ENCODE results near the gene GGNBP2. TPM values are rescaled to one million over a fixed set of nuclear protein-coding genes. Genes with fewer than 3 reads are reported as not detected.
A peak's percentile ranks its signal among the peaks of the same experiment; 100 is the strongest.

The GGNBP2 gene
- total RNA-seq, 2 donors from 2014 or later: 84.2 to 95.7 TPM

- H3K36me3 Mint-ChIP-seq (ENCODE audit: low read depth): peaks cover 99% of the 10 kb centered on the region
- H3K4me3 Mint-ChIP-seq: no peak overlapping the region
- H3K9me3 Mint-ChIP-seq: no peaks in the 10 kb centered on the region
- no peak overlapping the region for H3K27ac Mint-ChIP-seq
- H3K27me3 Mint-ChIP-seq: no peaks in the 10 kb centered on the region
- peaks cover 13% of the 10 kb centered on the region for H3K4me1 Mint-ChIP-seq
- ATAC-seq (replicated peaks): no peak
These were observed 21.4 kb downstream of the GGNBP2 start for GRCh38 chr17:36566081-36566480.

GRCh38 chr17:36575028-36575427 is 30.3 kb downstream of the GGNBP2 start:
- no peaks in the 10 kb centered on the region for H3K27me3 Mint-ChIP-seq
- peaks cover 4% of the 10 kb centered on the region for H3K4me1 Mint-ChIP-seq
- H3K4me3 Mint-ChIP-seq: no peak overlapping the region
- H3K36me3 Mint-ChIP-seq (ENCODE audit: low read depth): peaks cover 94% of the 10 kb centered on the region
- no peaks in the 10 kb centered on the region for H3K9me3 Mint-ChIP-seq
- no peak overlapping the region for H3K27ac Mint-ChIP-seq
- ATAC-seq (replicated peaks): no peak

- H3K4me3 Mint-ChIP-seq: no peak overlapping the region
- H3K36me3 Mint-ChIP-seq (ENCODE audit: low read depth): peaks cover 95% of the 10 kb centered on the region
- no peak overlapping the region for H3K27ac Mint-ChIP-seq
- no peaks in the 10 kb centered on the region for H3K27me3 Mint-ChIP-seq
- no peaks in the 10 kb centered on the region for H3K9me3 Mint-ChIP-seq
- ATAC-seq (replicated peaks): no peak
- H3K4me1 Mint-ChIP-seq: peaks cover 4% of the 10 kb centered on the region
These were observed 32.1 kb downstream of the GGNBP2 start for GRCh38 chr17:36576793-36577192.

- H3K27me3 Mint-ChIP-seq: no peaks in the 10 kb centered on the region
- no peak overlapping the region for H3K27ac Mint-ChIP-seq
- no peak overlapping the region for H3K4me3 Mint-ChIP-seq
- no peaks in the 10 kb centered on the region for H3K9me3 Mint-ChIP-seq
- H3K36me3 Mint-ChIP-seq (ENCODE audit: low read depth): peaks cover 93% of the 10 kb centered on the region
- no peak for ATAC-seq (replicated peaks)
- H3K4me1 Mint-ChIP-seq: peaks cover 4% of the 10 kb centered on the region
These were observed 34.0 kb downstream of the GGNBP2 start for GRCh38 chr17:36578671-36579070.

- no peaks in the 10 kb centered on the region for H3K9me3 Mint-ChIP-seq
- no peaks in the 10 kb centered on the region for H3K27me3 Mint-ChIP-seq
- H3K4me1 Mint-ChIP-seq: no peaks in the 10 kb centered on the region
- H3K27ac Mint-ChIP-seq: no peak overlapping the region
- no peak overlapping the region for H3K4me3 Mint-ChIP-seq
- no peak for ATAC-seq (replicated peaks)
- H3K36me3 Mint-ChIP-seq (ENCODE audit: low read depth): peaks cover 98% of the 10 kb centered on the region
These were observed 39.1 kb downstream of the GGNBP2 start for GRCh38 chr17:36583787-36584186.

GRCh38 chr17:36586138-36586537 is 41.4 kb downstream of the GGNBP2 start:
- no peak overlapping the region for H3K4me3 Mint-ChIP-seq
- peaks cover 3% of the 10 kb centered on the region for H3K4me1 Mint-ChIP-seq
- H3K27me3 Mint-ChIP-seq: no peaks in the 10 kb centered on the region
- H3K9me3 Mint-ChIP-seq: no peaks in the 10 kb centered on the region
- no peak overlapping the region for H3K27ac Mint-ChIP-seq
- no peak for ATAC-seq (replicated peaks)
- peaks cover 90% of the 10 kb centered on the region for H3K36me3 Mint-ChIP-seq (ENCODE audit: low read depth)

GRCh38 chr17:36590082-36590481 is 45.4 kb downstream of the GGNBP2 start:
- Mint-ChIP-seq H3K4me3 (peak overlapping the region; percentile 72), H3K36me3 (ENCODE audit: low read depth) (peaks cover 56% of the 10 kb centered on the region), H3K4me1 (peaks cover 15% of the 10 kb centered on the region), H3K9me3 (no peaks in the 10 kb centered on the region), H3K27me3 (no peaks in the 10 kb centered on the region), H3K27ac (peak overlapping the region; percentile 13)
- ATAC-seq (replicated peaks): no peak

- Mint-ChIP-seq H3K36me3 (ENCODE audit: low read depth) (peaks cover 40% of the 10 kb centered on the region), H3K27ac (peak within 1 kb of the TSS; percentile 75), H3K9me3 (no peaks in the 10 kb centered on the region), H3K4me1 (peaks cover 15% of the 10 kb centered on the region), H3K27me3 (no peaks in the 10 kb centered on the region), H3K4me3 (peak within 1 kb of the TSS; percentile 72)
- peak; percentile 98 for ATAC-seq (replicated peaks)
These were observed 47.0 kb downstream of the GGNBP2 start, which contains the start of gene DHRS11 for GRCh38 chr17:36591434-36592315. DHRS11 (plus strand) TSS chr17:36591879; CDS start chr17:36592010, 131 bp downstream.

- peak overlapping the region; percentile 69 for H3K4me3 Mint-ChIP-seq
- peaks cover 15% of the 10 kb centered on the region for H3K4me1 Mint-ChIP-seq
- no peaks in the 10 kb centered on the region for H3K27me3 Mint-ChIP-seq
- ATAC-seq (replicated peaks): no peak
- H3K36me3 Mint-ChIP-seq (ENCODE audit: low read depth): peaks cover 33% of the 10 kb centered on the region
- H3K27ac Mint-ChIP-seq: peak overlapping the region; percentile 21
- H3K9me3 Mint-ChIP-seq: no peaks in the 10 kb centered on the region
These were observed 47.6 kb downstream of the GGNBP2 start for GRCh38 chr17:36592316-36592715.

GRCh38 chr17:36592716-36593321 is 48.1 kb downstream of the GGNBP2 start:
- Mint-ChIP-seq H3K36me3 (ENCODE audit: low read depth) (peaks cover 28% of the 10 kb centered on the region), H3K4me1 (peaks cover 15% of the 10 kb centered on the region), H3K27ac (peak overlapping the region; percentile 21), H3K4me3 (peak overlapping the region; percentile 69), H3K27me3 (no peaks in the 10 kb centered on the region), H3K9me3 (no peaks in the 10 kb centered on the region)
- no peak for ATAC-seq (replicated peaks)

- Mint-ChIP-seq H3K4me3 (peak overlapping the region; percentile 19), H3K9me3 (no peaks in the 10 kb centered on the region), H3K27ac (no peak overlapping the region), H3K4me1 (peaks cover 15% of the 10 kb centered on the region), H3K27me3 (no peaks in the 10 kb centered on the region), H3K36me3 (ENCODE audit: low read depth) (peaks cover 19% of the 10 kb centered on the region)
- ATAC-seq (replicated peaks): no peak
These were observed 49.1 kb downstream of the GGNBP2 start for GRCh38 chr17:36593656-36594316.

GRCh38 chr17:36594626-36595401 is 50.1 kb downstream of the GGNBP2 start:
- H3K4me1 Mint-ChIP-seq: peaks cover 15% of the 10 kb centered on the region
- H3K27ac Mint-ChIP-seq: no peak overlapping the region
- H3K4me3 Mint-ChIP-seq: no peak overlapping the region
- H3K9me3 Mint-ChIP-seq: no peaks in the 10 kb centered on the region
- ATAC-seq (replicated peaks): no peak
- H3K27me3 Mint-ChIP-seq: no peaks in the 10 kb centered on the region
- H3K36me3 Mint-ChIP-seq (ENCODE audit: low read depth): peaks cover 8% of the 10 kb centered on the region

- Mint-ChIP-seq H3K4me3 (no peak overlapping the region), H3K27ac (no peak overlapping the region), H3K27me3 (no peaks in the 10 kb centered on the region), H3K9me3 (no peaks in the 10 kb centered on the region), H3K36me3 (ENCODE audit: low read depth) (no peaks in the 10 kb centered on the region), H3K4me1 (peaks cover 18% of the 10 kb centered on the region)
- no peak for ATAC-seq (replicated peaks)
These were observed 52.5 kb downstream of the GGNBP2 start for GRCh38 chr17:36597226-36597625.

Data from activated T-helper 17 cell treated with anti-CD3 and anti-CD28 coated beads, Interleukin-2, amount 50 U/mL, for 72 hours (primary cell).